ENCODE measurements around the gene ZNF280A. TPM values are rescaled to one million over a fixed set of nuclear protein-coding genes. Genes with fewer than 3 reads are reported as not detected.
"Not testable (repeated sequence)": the region's sequence is repeated elsewhere in the genome, so short reads cannot be mapped to it uniquely, and the experiment has no call there.

The ZNF280A gene
- total and polyA plus RNA-seq, 9 of the 15 experiments (the other 6 are each of a cell fraction or from before 2014, with no cell fraction given), result 19.0 to 40.8 (median 28.6) TPM

GRCh38 chr22:22509912-22510311, 10.2 kb downstream of the ZNF280A start:
- intact Hi-C loops (cut with micrococcal nuclease), result loop anchor here (2.0 kb wide), 1 partner anchor 37 kb away; no protein-coding TSS in a partner anchor
- H2AFZ ChIP-seq (ENCODE audit: low read depth, low read length); H3K4me2 ChIP-seq (ENCODE audit: insufficient read depth, low read length); FAIRE-seq; H4K20me1 ChIP-seq (replicated peaks; ENCODE audit: control insufficient read depth, insufficient read depth, low read length); BruUV-seq (replicated peaks); H3K27me3 ChIP-seq (ENCODE audit: control insufficient read depth in 2 of 2, insufficient read depth in 2 of 2, low read length in 2 of 2); in situ Hi-C loops (cut with MboI); ATAC-seq; H3K9ac ChIP-seq (ENCODE audit: insufficient read depth in 1 of 2, low read depth in 2 of 2, low read length in 2 of 2); H3K9me1 ChIP-seq (ENCODE audit: control insufficient read depth, insufficient read depth, low read length); H3K27ac ChIP-seq (ENCODE audit: extremely low read depth, low read depth, low read length); DNase-seq (ENCODE audit: extremely low read depth in 1 of 4, low spot score in 3 of 4); H3K4me3 ChIP-seq: not testable (repeated sequence)
- peaks cover 18% of the 10 kb centered on the region for H3K9me3 ChIP-seq (replicated peaks; ENCODE audit: control insufficient read depth, insufficient read depth, low read depth, low read length)
- POLR2A ChIA-PET, result interaction anchor here (0.8 to 12.8 kb wide), 4 partner anchors 8 to 49 kb away, joined by 4 to 289 read pairs (median 68); partner anchors contain the start of genes PRAME and ZNF280A
- CTCF ChIA-PET (ENCODE audit: low intra/inter-chr PET ratio), result interaction anchor here (0.8 to 2.4 kb wide), 3 partner anchors 10 to 77 kb away, joined by 5 to 18 read pairs (median 8); partner anchors contain the start of genes PRAME and ZNF280A
- H3K4me1 ChIP-seq (replicated peaks in 1 of 2; ENCODE audit: control insufficient read depth in 2 of 2, insufficient read depth in 2 of 2, low read length in 2 of 2), result peaks cover 12 to 13% of the 10 kb centered on the region in 2 experiments; a peak in 4 of 5 replicates
- 81% methylated on average over 6 of the region's 6 CpGs for WGBS (ENCODE audit: insufficient coverage, low coverage, missing lambda C conversion rate)
- H3K36me3 ChIP-seq (ENCODE audit: control insufficient read depth, insufficient read depth, low read length), result peaks cover 39% of the 10 kb centered on the region
- peaks cover 27% of the 10 kb centered on the region for H3K79me2 ChIP-seq (ENCODE audit: control insufficient read depth, insufficient read depth, low read length)
- TF ChIP-seq ZBTB33 (CRISPR knock-in tag; IDR thresholded peaks at IDR 0.05) (peak; percentile 46; the same call in 1 of the 2 replicates), ZNF232 (CRISPR knock-in tag; IDR thresholded peaks at IDR 0.05) (peak; percentile 80; the same call in 1 of the 2 replicates), FOXP4 (CRISPR knock-in tag; IDR thresholded peaks at IDR 0.05; ENCODE audit: borderline replicate concordance) (0 out of 2 replicates have a peak, but pooled peaks have one; percentile 79), KAT7 (CRISPR knock-in tag; IDR thresholded peaks at IDR 0.05; ENCODE audit: borderline replicate concordance) (0 out of 2 replicates have a peak, but pooled peaks have one; percentile 13), E2F5 (CRISPR knock-in tag; IDR thresholded peaks at IDR 0.05) (peak; percentile 77; the same call in 1 of the 2 replicates)
- TF ChIP-seq, protein P1, sequence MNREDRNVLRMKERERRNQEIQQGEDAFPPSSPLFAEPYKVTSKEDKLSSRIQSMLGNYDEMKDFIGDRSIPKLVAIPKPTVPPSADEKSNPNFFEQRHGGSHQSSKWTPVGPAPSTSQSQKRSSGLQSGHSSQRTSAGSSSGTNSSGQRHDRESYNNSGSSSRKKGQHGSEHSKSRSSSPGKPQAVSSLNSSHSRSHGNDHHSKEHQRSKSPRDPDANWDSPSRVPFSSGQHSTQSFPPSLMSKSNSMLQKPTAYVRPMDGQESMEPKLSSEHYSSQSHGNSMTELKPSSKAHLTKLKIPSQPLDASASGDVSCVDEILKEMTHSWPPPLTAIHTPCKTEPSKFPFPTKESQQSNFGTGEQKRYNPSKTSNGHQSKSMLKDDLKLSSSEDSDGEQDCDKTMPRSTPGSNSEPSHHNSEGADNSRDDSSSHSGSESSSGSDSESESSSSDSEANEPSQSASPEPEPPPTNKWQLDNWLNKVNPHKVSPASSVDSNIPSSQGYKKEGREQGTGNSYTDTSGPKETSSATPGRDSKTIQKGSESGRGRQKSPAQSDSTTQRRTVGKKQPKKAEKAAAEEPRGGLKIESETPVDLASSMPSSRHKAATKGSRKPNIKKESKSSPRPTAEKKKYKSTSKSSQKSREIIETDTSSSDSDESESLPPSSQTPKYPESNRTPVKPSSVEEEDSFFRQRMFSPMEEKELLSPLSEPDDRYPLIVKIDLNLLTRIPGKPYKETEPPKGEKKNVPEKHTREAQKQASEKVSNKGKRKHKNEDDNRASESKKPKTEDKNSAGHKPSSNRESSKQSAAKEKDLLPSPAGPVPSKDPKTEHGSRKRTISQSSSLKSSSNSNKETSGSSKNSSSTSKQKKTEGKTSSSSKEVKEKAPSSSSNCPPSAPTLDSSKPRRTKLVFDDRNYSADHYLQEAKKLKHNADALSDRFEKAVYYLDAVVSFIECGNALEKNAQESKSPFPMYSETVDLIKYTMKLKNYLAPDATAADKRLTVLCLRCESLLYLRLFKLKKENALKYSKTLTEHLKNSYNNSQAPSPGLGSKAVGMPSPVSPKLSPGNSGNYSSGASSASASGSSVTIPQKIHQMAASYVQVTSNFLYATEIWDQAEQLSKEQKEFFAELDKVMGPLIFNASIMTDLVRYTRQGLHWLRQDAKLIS (CRISPR knock-in tag; IDR thresholded peaks at IDR 0.05), result peak; percentile 56; the same call in 1 of the 2 replicates
- TF ChIP-seq, protein P2, sequence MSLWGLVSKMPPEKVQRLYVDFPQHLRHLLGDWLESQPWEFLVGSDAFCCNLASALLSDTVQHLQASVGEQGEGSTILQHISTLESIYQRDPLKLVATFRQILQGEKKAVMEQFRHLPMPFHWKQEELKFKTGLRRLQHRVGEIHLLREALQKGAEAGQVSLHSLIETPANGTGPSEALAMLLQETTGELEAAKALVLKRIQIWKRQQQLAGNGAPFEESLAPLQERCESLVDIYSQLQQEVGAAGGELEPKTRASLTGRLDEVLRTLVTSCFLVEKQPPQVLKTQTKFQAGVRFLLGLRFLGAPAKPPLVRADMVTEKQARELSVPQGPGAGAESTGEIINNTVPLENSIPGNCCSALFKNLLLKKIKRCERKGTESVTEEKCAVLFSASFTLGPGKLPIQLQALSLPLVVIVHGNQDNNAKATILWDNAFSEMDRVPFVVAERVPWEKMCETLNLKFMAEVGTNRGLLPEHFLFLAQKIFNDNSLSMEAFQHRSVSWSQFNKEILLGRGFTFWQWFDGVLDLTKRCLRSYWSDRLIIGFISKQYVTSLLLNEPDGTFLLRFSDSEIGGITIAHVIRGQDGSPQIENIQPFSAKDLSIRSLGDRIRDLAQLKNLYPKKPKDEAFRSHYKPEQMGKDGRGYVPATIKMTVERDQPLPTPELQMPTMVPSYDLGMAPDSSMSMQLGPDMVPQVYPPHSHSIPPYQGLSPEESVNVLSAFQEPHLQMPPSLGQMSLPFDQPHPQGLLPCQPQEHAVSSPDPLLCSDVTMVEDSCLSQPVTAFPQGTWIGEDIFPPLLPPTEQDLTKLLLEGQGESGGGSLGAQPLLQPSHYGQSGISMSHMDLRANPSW (CRISPR knock-in tag; IDR thresholded peaks at IDR 0.05), result peak; percentile 90

All from K562 (cell line).